Upper lobe of left lung (tissue), 4 donors: ENCODE results near the gene ACVR2B.

ENCODE experiments used
- EP300 ChIP-seq, 4 donors: sonication (generic); formaldehyde crosslinking; IDR thresholded peaks; one replicate each; pipeline ENCODE4 v1.5.1; 2017; ENCODE audit warnings: antibody characterized with exemption in 4 of 4, control low read depth in 2 of 4
- POLR2A ChIP-seq, 4 donors: fragments of 450-650 bp; IDR thresholded peaks; one replicate each; pipeline ENCODE4 v1.5.1; 2016 to 2017; ENCODE audit warnings: antibody characterized with exemption in 4 of 4, mild to moderate bottlenecking in 2 of 4
- POLR2AphosphoS5 ChIP-seq, 2 donors: sonication (generic); formaldehyde crosslinking; IDR thresholded peaks; one replicate each; pipeline ENCODE4 v1.5.1; 2017; ENCODE audit warnings: antibody characterized with exemption in 2 of 2
- TF ChIP-seq, protein P1 (sequence below), 6 experiments: fragments of 450-650 bp in 4 of 6; fragments of 200-600 bp in 2 of 6; sonication (generic) in 2 of 6; IDR thresholded peaks; one replicate each; pipeline ENCODE4 v1.5.1; 2016 to 2019; ENCODE audit warnings: antibody characterized with exemption in 6 of 6

DNA sequence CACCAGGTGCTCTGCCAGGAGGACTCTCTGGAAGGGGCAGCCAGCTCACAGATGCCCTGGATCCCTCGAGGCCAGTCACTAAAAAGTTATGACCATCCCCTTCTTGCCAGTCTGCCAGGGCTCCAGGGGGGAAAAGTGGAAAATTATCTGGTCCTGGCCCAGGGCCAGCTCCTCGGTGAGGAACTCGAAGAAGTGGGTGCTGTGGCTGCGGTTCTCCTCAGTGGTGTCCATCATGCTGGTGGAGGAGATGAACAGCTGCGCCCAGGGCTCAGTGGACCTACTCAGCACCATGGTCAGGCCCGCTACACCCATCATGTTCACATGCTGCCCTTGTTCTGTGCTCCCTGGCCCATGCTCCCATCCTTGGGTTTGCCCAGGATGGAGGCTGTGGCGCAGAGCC is 61.7 kb downstream of the ACVR2B start:
- TF ChIP-seq, protein P1, sequence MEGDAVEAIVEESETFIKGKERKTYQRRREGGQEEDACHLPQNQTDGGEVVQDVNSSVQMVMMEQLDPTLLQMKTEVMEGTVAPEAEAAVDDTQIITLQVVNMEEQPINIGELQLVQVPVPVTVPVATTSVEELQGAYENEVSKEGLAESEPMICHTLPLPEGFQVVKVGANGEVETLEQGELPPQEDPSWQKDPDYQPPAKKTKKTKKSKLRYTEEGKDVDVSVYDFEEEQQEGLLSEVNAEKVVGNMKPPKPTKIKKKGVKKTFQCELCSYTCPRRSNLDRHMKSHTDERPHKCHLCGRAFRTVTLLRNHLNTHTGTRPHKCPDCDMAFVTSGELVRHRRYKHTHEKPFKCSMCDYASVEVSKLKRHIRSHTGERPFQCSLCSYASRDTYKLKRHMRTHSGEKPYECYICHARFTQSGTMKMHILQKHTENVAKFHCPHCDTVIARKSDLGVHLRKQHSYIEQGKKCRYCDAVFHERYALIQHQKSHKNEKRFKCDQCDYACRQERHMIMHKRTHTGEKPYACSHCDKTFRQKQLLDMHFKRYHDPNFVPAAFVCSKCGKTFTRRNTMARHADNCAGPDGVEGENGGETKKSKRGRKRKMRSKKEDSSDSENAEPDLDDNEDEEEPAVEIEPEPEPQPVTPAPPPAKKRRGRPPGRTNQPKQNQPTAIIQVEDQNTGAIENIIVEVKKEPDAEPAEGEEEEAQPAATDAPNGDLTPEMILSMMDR (IDR thresholded peaks at IDR 0.05), result no peak
- TF ChIP-seq POLR2A (IDR thresholded peaks at IDR 0.05) (no peak), EP300 (IDR thresholded peaks at IDR 0.05) (no peak), POLR2AphosphoS5 (IDR thresholded peaks at IDR 0.05) (no peak)
